Pulmonary artery endothelial cell (primary cell): ENCODE data around the gene ATG5. TPM values are rescaled to one million over a fixed set of nuclear protein-coding genes. Genes with fewer than 3 reads are reported as not detected.
"Not testable (repeated sequence)": the region's sequence is repeated elsewhere in the genome, so short reads cannot be mapped to it uniquely, and the experiment has no call there.

Source experiments
- DNase-seq: peaks from one replicate; pipeline ENCODE4 v3.0.0-alpha.2; 2011; ENCODE audit warnings: low read depth, low spot score
- total RNA-seq: library from RNA; depleted of rRNA; stranded (reverse); fragments of >200 nt; gene quantifications from 2 replicates; pipeline ENCODE4 v1.2.3, GENCODE V29; 2014

ATG5 gene
- total RNA-seq, 1 donor from 2014 or later = 48.2 TPM

GRCh38 chr6:106309766-106310373, 15.7 kb downstream of the ATG5 start:
- DNase-seq = no peak

GRCh38 chr6:106308985-106309384, 16.6 kb downstream of the ATG5 start:
- DNase-seq = no peak

DNA sequence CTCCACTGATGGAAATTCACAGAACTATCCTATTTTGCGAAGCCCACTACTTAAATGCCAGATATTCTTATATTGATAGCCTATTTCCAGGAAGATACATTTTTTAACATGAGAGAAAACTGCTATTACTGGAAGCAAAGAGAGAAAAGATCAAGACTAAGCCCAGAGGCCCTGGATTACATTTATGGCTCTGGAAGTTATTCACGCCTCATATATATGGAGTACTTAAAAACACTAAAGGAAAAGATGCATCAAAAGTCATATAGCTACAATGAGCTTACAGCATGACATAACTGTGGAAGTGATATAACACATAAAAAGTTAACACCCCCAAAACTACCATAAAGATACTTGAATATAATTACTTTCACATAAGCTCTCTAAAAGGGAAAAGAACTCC, 19.8 kb downstream of the ATG5 start:
- DNase-seq = no peak

- DNase-seq = no peak
Observed at GRCh38 chr6:106300944-106301343, 24.6 kb downstream of the ATG5 start.

DNA sequence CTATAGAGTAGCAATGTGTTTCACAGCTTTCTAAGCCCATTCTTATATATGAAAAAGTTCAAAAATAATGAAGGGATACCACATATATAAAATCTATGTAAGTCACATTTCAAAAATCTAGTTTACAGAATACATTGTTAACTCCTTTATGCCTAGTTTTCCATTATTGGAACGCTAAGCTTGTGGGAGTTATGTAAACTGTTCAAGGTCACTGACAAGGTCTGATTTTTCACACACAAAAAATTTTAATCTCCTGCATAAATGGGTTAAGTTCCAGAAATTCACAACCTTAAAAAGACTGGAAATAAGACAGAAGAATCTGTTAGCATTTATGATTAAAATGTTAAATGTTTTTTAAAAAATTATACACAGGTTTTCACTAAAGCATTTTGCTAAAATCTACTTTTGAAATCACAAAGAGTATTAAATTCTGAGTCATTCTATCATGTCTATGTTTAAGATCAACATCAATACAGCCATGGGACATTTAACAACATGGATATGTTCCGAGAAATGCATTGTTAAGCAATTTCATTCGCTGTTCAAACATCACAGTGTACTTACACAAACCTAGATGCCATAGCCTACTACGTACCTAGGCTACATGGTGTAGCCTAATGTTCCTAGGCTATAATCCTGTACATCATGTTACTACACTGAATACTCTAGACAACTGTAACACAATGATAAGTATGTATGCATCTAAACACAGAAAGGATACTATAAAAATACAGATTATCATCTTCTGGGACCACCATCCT, 25.4 kb downstream of the ATG5 start:
- DNase-seq = no peak

DNA sequence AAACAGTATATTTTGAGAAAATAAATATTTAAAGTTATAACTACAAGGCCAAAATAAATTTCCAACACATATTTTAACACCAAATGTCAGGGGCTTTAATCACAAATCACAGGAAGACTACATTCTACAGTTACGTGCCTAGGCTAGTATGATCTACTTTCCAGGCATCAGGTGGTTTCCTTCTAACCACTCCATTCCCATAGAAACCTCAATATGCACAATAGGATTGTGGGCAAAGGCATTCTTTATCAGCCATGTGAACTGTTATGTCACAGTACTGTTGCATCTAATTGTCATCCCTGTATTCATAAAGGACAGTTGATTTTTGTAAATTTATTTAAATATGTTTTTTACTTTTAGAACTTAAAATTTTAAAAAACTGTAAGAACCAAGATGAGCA, 32.4 kb downstream of the ATG5 start:
- no peak for DNase-seq

- no peak for DNase-seq
Observed at GRCh38 chr6:106290954-106291353, 34.6 kb downstream of the ATG5 start.

DNA sequence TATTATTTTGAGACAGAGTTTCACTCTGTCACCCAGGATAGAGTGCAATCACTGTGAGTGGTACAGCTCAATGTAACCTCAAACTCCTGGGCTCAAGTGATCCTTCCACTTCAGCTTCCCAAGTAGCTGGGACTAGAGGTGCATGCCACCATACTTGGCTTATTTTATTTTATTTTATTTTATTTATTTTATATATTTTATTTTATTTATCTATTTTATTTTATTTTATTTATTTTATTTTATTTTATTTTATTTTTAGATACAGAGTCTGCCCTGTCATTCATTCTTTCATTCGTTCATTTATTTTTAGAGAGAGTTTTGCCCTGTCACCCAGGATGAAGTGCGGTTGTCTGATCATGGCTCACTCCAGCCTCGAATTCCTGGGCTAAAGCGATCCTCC, 35.5 kb downstream of the ATG5 start:
- DNase-seq = no peak

DNA sequence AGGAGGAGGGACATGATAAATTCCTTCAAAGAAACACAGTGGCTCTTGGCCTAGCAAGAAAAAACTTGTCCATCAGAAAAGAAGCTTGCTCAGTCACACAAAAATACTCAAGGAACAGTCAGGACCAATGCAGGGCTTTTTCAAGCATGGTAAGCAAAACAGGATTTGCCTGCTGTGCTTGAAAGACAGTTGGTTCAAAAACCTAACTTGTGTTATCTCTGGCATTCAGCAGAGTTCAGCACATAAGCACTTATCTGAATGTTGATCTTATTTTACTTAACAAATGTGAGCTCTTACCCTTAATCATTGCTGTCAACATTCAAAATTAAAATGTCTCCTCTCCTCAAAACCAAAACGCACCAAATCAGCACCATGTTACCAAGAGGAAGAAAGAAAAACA, 38.3 kb downstream of the ATG5 start:
- DNase-seq = no peak

DNA sequence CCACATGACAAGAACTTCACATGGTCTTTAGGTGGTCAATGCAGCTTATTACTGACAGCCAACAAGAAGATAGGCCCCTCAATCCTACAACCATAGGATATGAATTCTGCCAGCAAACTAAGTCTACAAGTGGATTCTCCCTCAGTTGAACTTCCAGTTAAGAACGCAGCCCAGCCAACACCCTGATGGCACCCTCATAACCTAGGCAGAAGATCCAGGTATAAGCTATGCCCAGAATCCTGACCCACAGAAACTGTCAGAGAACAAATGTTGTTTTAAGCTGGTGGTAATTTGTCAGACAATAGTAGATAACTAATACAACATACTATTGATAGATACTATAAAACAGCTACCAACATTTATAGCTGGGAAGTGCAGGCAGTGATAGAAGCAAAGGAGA, 38.8 kb downstream of the ATG5 start:
- DNase-seq = no peak

DNA sequence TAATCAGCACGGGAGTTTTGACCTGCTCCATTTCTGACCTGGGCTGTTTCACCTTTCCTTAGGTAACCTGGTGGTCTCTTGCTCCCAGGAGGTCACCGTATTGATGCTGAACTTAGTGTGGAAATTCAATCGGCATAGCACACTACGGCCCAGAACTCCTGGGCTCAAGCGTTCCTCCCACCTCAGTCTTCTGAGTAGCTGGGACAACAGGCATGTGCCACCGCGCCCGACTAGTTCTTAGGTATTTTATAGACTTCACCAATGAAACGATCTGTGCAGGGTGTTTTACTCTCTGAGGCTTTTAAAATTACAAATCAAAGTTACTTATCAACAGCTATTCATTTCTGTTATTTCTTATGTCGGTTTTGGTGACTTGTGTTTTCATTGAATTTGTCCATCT, 42.1 kb downstream of the ATG5 start:
- DNase-seq = no peak

DNA sequence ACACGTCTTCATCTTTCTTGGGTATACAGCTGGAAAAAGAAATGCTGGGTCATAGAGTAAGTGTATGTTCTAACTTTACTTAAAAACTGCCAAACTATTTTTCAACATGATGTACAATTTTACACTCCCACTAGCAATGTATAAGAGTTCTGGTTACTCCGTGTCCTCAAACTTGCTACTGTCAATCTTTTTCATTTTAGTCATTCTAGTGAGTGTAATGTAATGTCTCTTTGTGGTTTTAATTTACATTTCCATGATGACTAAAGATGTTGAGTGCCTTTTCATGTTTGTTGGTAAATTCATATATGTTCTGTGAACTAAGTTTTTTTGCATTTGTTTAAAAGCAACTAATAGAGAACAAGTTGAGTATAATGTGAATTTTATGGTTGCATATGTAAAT, 43.9 kb downstream of the ATG5 start:
- no peak for DNase-seq

- DNase-seq = no peak
Observed at GRCh38 chr6:106281088-106281487, 44.5 kb downstream of the ATG5 start.

GRCh38 chr6:106279179-106279578, 46.4 kb downstream of the ATG5 start:
- DNase-seq = no peak

DNA sequence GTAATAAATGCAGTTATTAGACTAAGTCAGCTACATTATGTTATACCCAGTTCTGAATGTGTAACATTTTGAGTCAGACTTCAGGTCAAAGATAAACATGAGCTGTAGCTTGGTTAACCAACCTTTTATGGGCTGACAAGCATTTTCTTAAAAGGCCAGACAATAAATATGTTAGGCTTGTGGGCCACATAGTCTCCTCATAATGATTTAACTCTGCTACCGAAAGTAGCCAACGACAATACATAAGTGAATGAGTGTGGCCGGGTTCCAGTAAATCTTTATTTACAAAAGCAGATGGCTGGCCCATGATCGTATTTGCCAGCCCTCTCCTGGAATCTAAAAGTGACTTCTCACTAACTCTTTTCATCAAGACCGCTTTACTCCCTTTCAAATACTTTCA, 49.9 kb downstream of the ATG5 start:
- no peak for DNase-seq

DNA sequence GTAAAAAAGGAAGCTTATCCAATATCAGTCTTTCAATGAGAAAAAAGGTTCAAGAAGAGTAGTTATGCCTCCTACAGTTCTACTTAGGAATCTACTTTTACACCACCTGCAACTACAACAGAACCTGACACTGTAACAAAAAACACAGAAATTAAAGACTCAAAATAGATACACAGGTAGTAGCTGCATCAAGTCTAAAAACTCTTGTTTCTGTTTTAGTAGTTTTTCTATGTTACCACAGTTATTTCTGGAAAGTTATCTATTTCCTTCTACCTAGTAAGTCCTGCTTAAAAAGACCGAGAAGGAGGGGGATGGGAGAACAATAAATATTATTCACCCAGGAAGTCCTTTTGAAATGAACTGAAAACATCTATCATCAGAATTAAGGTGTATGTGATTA, 52.5 kb downstream of the ATG5 start:
- DNase-seq = no peak

DNA sequence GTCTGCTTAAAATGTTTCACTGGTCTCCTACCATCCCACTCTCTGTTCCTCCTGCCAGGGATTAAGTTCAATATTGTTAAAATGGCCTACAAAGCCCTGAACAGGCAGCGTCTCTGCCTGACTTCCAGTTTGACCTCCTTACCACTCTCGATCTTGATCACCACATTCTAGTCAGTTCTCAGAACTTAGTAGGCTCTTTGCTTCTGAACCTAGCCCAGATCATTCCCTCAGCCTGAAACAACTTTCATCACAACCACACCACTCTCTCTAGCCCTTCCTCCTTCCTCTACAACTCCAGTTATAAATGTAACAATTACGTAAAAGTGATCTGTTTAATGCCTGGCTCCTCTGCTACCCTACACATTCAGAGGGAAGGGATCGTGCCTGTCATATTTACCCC, 53.3 kb downstream of the ATG5 start:
- DNase-seq = no peak

GRCh38 chr6:106270414-106270813, 55.1 kb downstream of the ATG5 start:
- DNase-seq = no peak

GRCh38 chr6:106269268-106269919, 56.2 kb downstream of the ATG5 start:
- not testable (repeated sequence) for DNase-seq

GRCh38 chr6:106268500-106268899, 57.1 kb downstream of the ATG5 start:
- DNase-seq = not testable (repeated sequence)

GRCh38 chr6:106264433-106264832, 61.1 kb downstream of the ATG5 start:
- not testable (repeated sequence) for DNase-seq

DNA sequence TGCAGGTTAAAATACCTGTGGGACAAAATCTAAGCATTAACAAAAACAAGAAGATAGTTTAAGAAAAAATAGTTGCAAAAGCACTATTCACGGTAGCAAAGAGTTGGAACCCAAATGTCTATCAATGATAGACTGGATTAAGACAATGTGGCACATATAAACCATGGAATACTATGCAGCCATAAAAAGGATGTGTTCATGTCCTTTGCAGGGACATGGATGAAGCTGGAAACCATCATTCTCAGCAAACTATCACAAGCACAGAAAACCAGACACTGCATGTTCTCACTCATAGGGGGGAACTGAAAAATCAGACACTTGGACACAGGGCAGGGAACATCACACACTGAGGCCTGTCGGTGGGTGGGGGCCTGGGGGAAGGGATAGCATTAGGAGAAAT, 65.8 kb downstream of the ATG5 start:
- DNase-seq = not testable (repeated sequence)

DNA sequence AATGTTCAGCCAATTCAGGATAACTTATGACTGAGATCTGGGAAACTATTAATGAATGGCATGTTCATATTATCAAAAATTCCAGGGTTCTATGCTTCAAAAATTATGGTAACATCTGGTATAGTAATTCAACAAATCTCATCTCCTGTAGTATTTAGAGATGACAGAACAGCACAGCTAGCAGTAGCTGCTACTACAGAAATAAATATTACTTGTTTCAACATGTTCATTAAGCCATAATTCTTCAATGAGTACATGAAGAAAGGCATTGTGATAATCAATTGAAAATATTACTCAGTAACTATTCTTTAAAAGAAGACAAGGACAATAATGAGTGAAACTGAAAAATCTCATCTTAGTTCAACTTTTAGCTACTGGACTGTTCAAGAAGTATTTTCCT, 66.8 kb downstream of the ATG5 start:
- no peak for DNase-seq
